ENCODE data around the gene PRPF40B.

- TF ChIP-seq CTCF (IDR thresholded peaks at IDR 0.05) = no peak
- no peak for TF ChIP-seq EZH2 (IDR thresholded peaks at IDR 0.05; ENCODE audit: borderline replicate concordance, insufficient read depth, low read depth, low read length, poor library complexity, severe bottlenecking)
Measured at GRCh38 chr12:49642370-49642802, 19.0 kb downstream of the PRPF40B start.

Data from B cell (primary cell).